Fibroblast of pulmonary artery (primary cell): ENCODE results near the gene C10orf62.
A peak's percentile ranks its signal among the peaks of the same experiment; 100 is the strongest.

Experiments used
- DNase-seq: peaks from one replicate; pipeline ENCODE4 v3.0.0-alpha.2; 2010; ENCODE audit warnings: low read depth
- H3K4me3 ChIP-seq: replicated peaks from 2 replicates; pipeline ENCODE4 v1.5.1; 2011; ENCODE audit warnings: low read depth, mild to moderate bottlenecking, control low read depth, low read length, moderate library complexity
- CTCF ChIP-seq: IDR thresholded peaks from 2 replicates; pipeline ENCODE4 v1.5.1; 2011; ENCODE audit warnings: mild to moderate bottlenecking, control low read depth, low read length, inconsistent platforms; ENCODE audit errors: missing control alignments

C10orf62 gene

GRCh38 chr10:97589479-97589878 is at the start of gene C10orf62:
Gene C10orf62 (plus strand): TSS chr10:97589721. CDS start chr10:97589898, 177 bp downstream.
- H3K4me3 ChIP-seq = no peak within 1 kb of the TSS
- no peak for DNase-seq
- no peak for TF ChIP-seq CTCF

- H3K4me3 ChIP-seq = no peak overlapping the region
- DNase-seq = peak; percentile 56
- peak; percentile 15 for TF ChIP-seq CTCF
These were observed 48.6 kb upstream of the C10orf62 start for GRCh38 chr10:97540669-97541500.

- TF ChIP-seq CTCF = no peak
- peak overlapping the region; percentile 17 for H3K4me3 ChIP-seq
- DNase-seq = peak; percentile 98
These were observed 47.1 kb upstream of the C10orf62 start for GRCh38 chr10:97542169-97543024.

- no peak for TF ChIP-seq CTCF
These were observed 46.4 kb upstream of the C10orf62 start for GRCh38 chr10:97543025-97543546.

GRCh38 chr10:97546456-97547270 is 42.9 kb upstream of the C10orf62 start:
- no peak overlapping the region for H3K4me3 ChIP-seq
- no peak for DNase-seq
- TF ChIP-seq CTCF = no peak

More at GRCh38 chr10:97543025-97543546, 46.4 kb upstream of the C10orf62 start:
- peak; percentile 96 for DNase-seq
- no peak overlapping the region for H3K4me3 ChIP-seq

- TF ChIP-seq CTCF = no peak
- no peak for DNase-seq
These were observed 42.3 kb upstream of the C10orf62 start for GRCh38 chr10:97547271-97547600.

More at GRCh38 chr10:97547271-97547600, 42.3 kb upstream of the C10orf62 start:
- H3K4me3 ChIP-seq = no peak overlapping the region
